D721Med (cell line): ENCODE measurements around the gene SDE2.
"Not testable (repeated sequence)": the region's sequence is repeated elsewhere in the genome, so short reads cannot be mapped to it uniquely, and the experiment has no call there.

Source experiments
- DNase-seq: peaks from one replicate; pipeline ENCODE4 v3.0.0; 2011; ENCODE audit warnings: low spot score; ENCODE audit not compliant: insufficient read length
- FAIRE-seq: peaks from 2 replicates; lab custom pipeline; 2011; peaks lifted over from hg19 to GRCh38; lab: Jason Lieb, UNC
- TF ChIP-seq, protein P1 (sequence below): IDR thresholded peaks from 2 replicates; pipeline ENCODE4 v1.5.1; 2012; ENCODE audit warnings: mild to moderate bottlenecking, control low read depth; ENCODE audit not compliant: insufficient read depth; ENCODE audit errors: missing control alignments

Gene SDE2

GRCh38 chr1:225972344-225973152 is 26.6 kb downstream of the SDE2 start:
- FAIRE-seq (no peak), DNase-seq (no peak)
- TF ChIP-seq, protein P1, sequence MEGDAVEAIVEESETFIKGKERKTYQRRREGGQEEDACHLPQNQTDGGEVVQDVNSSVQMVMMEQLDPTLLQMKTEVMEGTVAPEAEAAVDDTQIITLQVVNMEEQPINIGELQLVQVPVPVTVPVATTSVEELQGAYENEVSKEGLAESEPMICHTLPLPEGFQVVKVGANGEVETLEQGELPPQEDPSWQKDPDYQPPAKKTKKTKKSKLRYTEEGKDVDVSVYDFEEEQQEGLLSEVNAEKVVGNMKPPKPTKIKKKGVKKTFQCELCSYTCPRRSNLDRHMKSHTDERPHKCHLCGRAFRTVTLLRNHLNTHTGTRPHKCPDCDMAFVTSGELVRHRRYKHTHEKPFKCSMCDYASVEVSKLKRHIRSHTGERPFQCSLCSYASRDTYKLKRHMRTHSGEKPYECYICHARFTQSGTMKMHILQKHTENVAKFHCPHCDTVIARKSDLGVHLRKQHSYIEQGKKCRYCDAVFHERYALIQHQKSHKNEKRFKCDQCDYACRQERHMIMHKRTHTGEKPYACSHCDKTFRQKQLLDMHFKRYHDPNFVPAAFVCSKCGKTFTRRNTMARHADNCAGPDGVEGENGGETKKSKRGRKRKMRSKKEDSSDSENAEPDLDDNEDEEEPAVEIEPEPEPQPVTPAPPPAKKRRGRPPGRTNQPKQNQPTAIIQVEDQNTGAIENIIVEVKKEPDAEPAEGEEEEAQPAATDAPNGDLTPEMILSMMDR: no peak

DNA sequence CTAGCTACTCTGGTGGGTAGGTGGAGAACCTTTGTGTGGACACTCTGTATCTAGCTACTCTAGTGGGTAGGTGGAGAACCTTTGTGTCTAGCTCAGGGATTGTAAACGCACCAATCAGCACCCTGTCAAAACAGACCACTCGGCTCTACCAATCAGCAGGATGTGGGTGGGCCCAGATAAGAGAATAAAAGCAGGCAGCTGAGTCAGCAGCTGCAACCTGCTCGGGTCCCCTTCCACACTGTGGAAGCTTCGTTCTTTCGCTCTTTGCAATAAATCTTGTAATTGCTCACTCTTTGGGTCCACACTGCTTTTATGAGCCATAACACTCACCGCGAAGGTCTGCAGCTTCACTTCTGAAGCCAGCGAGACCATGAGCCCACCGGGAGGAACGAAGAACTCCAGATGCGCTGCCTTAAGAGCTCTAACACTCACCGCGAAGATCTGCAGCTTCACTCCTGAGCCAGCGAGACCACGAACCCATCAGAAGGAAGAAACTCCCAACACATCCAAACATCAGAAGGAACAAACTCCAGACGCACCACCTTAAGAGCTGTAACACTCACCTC is 28.5 kb downstream of the SDE2 start:
- FAIRE-seq, DNase-seq: not testable (repeated sequence)

- FAIRE-seq: not testable (repeated sequence)
Measured at GRCh38 chr1:225969751-225970150, 29.4 kb downstream of the SDE2 start.

DNA sequence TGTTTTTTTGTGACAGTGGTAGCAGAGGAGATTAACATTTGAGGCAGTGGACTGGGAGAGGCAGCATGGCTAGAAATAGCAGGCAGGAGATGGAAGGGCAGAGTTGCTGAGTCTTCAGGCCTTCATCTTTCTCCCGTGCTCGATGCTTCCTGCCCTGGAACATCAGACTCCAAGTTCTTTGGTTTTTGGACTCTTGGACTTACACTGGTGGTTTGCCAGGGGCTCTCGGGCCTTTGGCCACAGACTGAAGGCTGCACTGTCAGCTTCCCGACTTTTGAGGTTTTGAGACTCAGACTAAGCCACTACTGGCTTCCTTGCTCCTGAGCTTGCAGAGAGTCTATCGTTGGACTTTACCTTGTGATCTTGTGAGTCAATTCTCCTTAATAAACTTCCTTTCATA is 33.9 kb downstream of the SDE2 start:
- TF ChIP-seq, protein P1: no peak
- DNase-seq (no peak), FAIRE-seq (no peak)

More at GRCh38 chr1:225969751-225970150, 29.4 kb downstream of the SDE2 start:
- not testable (repeated sequence) for DNase-seq

DNA sequence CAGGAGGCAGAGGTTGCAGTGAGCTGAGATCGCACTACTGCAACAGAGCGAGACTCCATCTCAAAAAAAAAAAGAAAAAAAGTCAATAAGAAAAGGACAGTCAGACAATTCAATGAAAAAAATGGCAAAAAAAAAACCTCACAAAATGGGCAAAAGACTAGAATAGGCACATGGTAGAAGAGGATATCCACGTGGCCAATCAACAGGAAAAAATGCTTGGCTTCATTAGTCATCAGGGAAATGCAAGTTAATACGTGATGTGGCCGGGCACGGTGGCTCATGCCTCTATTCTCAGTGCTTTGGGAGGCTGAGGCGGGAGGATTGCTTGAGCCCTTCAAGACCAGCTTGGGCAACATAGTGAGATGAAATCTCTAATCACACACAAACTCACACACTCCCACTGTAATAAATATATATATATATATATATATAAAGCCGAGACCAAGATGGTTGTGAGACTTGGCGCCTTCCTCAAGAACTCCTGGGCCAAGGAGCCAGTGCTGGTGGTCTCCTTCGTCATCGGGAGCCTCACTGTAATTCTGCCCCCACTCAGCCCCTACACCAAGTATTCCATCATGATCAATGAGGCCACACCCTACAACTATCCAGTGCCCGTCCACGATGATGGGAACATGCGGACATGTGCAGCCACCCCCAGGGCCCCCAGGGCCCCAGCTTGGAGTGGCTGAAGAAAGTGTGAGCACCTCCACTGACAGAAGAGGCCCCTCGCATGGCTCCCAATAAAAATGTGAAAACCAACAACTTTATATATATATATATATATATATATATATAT is 35.2 kb downstream of the SDE2 start:
- FAIRE-seq: no peak
- no peak for DNase-seq
- TF ChIP-seq, protein P1: no peak

GRCh38 chr1:225962440-225962975 is 36.6 kb downstream of the SDE2 start:
- TF ChIP-seq, protein P1: peak; percentile 53
- FAIRE-seq (no peak), DNase-seq (no peak)

GRCh38 chr1:225961659-225962439 is 37.3 kb downstream of the SDE2 start:
- TF ChIP-seq, protein P1: no peak
- DNase-seq: no peak
- no peak for FAIRE-seq
